ENCODE data around the gene OSM. TPM values are rescaled to one million over a fixed set of nuclear protein-coding genes. Genes with fewer than 3 reads are reported as not detected.

Gene OSM
- total RNA-seq, 2 donors from 2014 or later = 2.5 TPM; not detected in 1

DNA sequence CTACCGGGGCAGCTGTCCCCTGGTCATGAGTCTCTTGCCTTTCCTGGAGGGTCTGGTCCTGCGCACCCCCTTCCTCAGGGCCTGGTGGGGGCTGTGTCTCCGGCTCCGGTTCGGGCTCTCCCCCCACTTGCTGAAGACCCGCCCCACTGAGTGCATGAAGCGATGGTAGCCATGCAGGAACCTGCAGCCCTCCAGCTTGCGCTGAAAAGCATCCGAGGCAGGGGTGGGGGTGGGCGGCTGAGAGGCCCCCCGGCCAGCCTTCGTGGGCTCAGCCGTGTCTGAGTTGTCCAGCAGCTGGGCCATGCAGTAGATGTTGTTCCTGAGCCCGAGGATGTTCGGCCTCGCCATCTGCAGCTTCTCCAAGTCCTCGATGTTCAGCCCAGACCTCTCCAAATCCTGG is 2.8 kb downstream of the OSM start:
- DNase-seq (ENCODE audit: low spot score) = no peak
- Histone ChIP-seq H3K27me3 (replicated peaks; ENCODE audit: insufficient read depth) (no peaks in the 10 kb centered on the region), H3K4me3 (no peak overlapping the region), H3K36me3 (no peaks in the 10 kb centered on the region), H3K4me1 (replicated peaks) (no peaks in the 10 kb centered on the region), H3K9me3 (no peaks in the 10 kb centered on the region), H3K27ac (no peak overlapping the region)
- TF ChIP-seq, protein P1, sequence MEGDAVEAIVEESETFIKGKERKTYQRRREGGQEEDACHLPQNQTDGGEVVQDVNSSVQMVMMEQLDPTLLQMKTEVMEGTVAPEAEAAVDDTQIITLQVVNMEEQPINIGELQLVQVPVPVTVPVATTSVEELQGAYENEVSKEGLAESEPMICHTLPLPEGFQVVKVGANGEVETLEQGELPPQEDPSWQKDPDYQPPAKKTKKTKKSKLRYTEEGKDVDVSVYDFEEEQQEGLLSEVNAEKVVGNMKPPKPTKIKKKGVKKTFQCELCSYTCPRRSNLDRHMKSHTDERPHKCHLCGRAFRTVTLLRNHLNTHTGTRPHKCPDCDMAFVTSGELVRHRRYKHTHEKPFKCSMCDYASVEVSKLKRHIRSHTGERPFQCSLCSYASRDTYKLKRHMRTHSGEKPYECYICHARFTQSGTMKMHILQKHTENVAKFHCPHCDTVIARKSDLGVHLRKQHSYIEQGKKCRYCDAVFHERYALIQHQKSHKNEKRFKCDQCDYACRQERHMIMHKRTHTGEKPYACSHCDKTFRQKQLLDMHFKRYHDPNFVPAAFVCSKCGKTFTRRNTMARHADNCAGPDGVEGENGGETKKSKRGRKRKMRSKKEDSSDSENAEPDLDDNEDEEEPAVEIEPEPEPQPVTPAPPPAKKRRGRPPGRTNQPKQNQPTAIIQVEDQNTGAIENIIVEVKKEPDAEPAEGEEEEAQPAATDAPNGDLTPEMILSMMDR (IDR thresholded peaks at IDR 0.05) = no peak
- TF ChIP-seq POLR2AphosphoS5 (IDR thresholded peaks at IDR 0.05) (no peak), POLR2A (IDR thresholded peaks at IDR 0.05) (no peak)
- 89% methylated on average over 9 of the region's 17 CpGs for WGBS
- intact Hi-C loops (cut with DNase I) = no loop called here

DNA sequence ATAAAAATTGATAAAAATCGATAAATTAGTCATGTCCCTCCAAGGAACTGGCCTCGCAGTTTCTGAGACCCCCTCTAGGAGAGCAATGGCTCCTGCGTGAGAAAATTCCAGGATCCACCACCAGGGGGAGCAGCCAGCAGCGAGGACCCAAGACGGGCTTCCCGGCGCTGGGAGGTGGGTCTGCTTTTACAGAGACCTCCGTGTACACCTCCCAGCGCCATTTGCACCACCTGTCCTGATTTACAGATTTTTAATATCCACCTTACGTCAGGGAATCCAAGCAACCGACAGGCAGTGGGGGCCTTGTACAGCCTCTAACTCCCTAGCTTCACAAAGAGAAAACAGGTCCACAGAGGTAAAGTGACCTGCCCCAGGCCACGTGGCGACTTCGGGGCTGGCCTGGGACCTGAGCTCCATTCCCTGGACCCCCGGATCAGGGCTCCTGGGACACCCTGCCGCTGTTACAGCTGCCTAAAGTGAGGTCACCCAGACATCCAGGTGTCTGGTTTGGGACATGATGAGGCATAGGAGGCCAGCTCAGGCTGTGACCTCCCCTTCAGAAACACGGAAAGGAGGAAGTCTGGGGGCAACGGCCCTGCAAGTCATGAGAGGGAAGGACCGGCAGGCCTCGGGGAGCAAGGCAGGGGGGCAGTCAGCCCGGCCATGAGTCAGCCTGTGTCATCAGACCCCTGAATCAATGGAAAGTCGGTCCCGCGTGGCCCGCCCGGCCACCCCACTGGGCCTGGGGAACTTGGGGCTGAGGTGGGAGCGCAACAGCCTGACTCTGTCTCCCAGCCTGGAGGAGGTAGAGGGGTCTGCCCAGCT is 3.5 kb downstream of the OSM start:
- H3K9me3 ChIP-seq = no peaks in the 10 kb centered on the region
- WGBS = 28% methylated on average over 27 of the region's 27 CpGs
- no peaks in the 10 kb centered on the region for H3K36me3 ChIP-seq
- TF ChIP-seq POLR2A (IDR thresholded peaks at IDR 0.05) (no peak), POLR2AphosphoS5 (IDR thresholded peaks at IDR 0.05) (no peak)
- TF ChIP-seq, protein P1 (IDR thresholded peaks at IDR 0.05) = peak; percentile 96 to 99 (median 97)
- H3K27me3 ChIP-seq (replicated peaks; ENCODE audit: insufficient read depth) = no peaks in the 10 kb centered on the region
- peak overlapping the region in 1 of 2 donors; percentile 26 for H3K27ac ChIP-seq
- intact Hi-C loops (cut with DNase I) = loop anchor here (1.0 kb wide), 1 partner anchor 124 kb away; the partner anchor contains the start of gene RNF215
- peak; percentile 52 for DNase-seq (ENCODE audit: low spot score)
- H3K4me1 ChIP-seq (replicated peaks) = no peaks in the 10 kb centered on the region
- no peak overlapping the region for H3K4me3 ChIP-seq

DNA sequence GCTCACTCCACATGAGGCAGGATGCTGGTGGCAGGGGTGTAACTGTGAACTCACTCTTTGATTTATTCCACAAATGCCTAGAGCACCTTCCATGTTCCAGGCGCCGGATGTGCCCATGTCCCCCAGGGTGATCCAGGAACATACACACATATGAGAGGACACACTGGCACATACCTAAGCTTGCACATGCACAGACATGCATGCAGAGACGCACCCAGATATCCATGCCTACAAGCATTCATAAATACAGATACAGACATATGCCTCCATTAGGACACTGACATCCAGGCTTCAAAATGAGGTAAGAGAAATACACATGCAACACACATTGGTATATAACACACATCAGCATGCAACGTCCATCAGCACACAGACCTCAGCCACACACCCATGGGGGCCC is 4.5 kb downstream of the OSM start:
- intact Hi-C loops (cut with DNase I) = loop anchor here (1.0 kb wide), 1 partner anchor 125 kb away; the partner anchor contains the start of gene RNF215
- no peak for TF ChIP-seq POLR2A (IDR thresholded peaks at IDR 0.05)
- TF ChIP-seq POLR2AphosphoS5 (IDR thresholded peaks at IDR 0.05) = no peak
- TF ChIP-seq, protein P1 (IDR thresholded peaks at IDR 0.05) = no peak
- 52% methylated on average over 4 of the region's 4 CpGs for WGBS
- Histone ChIP-seq H3K4me3 (no peak overlapping the region), H3K4me1 (replicated peaks) (no peaks in the 10 kb centered on the region), H3K36me3 (no peaks in the 10 kb centered on the region), H3K27me3 (replicated peaks; ENCODE audit: insufficient read depth) (no peaks in the 10 kb centered on the region), H3K27ac (no peak overlapping the region), H3K9me3 (no peaks in the 10 kb centered on the region)
- no peak for DNase-seq (ENCODE audit: low spot score)

DNA sequence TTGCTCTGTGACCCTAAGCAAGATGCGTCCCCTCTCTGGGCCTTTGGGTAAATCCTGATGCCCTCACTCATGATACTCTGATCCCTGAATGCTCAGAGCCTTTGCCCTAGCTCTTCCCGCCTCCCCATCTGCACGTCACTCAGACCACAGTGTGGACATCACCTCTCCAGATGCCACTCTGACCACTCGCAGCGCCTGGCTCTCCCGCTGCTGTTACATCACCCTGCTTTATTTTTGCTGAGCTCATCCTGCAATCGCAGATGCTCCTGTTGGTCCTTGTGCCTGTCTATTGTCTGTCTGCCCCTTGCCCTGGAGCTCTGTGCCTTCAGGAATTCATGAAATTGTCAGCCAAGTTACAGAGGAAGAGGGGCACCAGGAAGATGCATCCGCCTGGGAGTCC is 5.5 kb downstream of the OSM start:
- no peak overlapping the region for H3K4me3 ChIP-seq
- WGBS = 77% methylated on average over 8 of the region's 8 CpGs
- H3K27ac ChIP-seq = no peak overlapping the region
- no peaks in the 10 kb centered on the region for H3K9me3 ChIP-seq
- no peak for DNase-seq (ENCODE audit: low spot score)
- H3K4me1 ChIP-seq (replicated peaks) = no peaks in the 10 kb centered on the region
- no peak for TF ChIP-seq POLR2A (IDR thresholded peaks at IDR 0.05)
- TF ChIP-seq, protein P1 (IDR thresholded peaks at IDR 0.05) = no peak
- TF ChIP-seq POLR2AphosphoS5 (IDR thresholded peaks at IDR 0.05) = no peak
- intact Hi-C loops (cut with DNase I) = no loop called here
- no peaks in the 10 kb centered on the region for H3K36me3 ChIP-seq
- no peaks in the 10 kb centered on the region for H3K27me3 ChIP-seq (replicated peaks; ENCODE audit: insufficient read depth)

DNA sequence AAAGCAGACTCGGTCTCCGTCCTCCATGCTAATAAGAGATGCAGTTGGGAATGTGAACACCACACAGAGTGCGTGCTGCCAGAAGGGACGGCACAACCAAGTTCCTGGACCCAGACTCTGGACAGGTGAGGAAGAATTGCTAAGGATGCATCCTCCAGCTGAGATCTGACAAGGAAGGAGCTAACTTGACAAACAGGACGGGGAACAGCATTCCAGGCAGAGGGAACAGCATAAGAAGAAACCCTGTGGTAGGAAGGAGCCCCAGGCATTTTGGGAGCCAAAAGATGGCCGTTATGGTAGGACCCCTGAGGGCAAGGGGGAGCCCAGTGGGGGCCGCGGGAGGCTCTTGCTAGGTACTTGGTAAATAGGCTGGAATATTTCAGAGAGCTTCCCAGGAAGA is 6.0 kb downstream of the OSM start:
- Histone ChIP-seq H3K27ac (no peak overlapping the region), H3K9me3 (no peaks in the 10 kb centered on the region), H3K27me3 (replicated peaks; ENCODE audit: insufficient read depth) (no peaks in the 10 kb centered on the region), H3K36me3 (no peaks in the 10 kb centered on the region), H3K4me1 (replicated peaks) (peaks cover 3% of the 10 kb centered on the region), H3K4me3 (no peak overlapping the region)
- intact Hi-C loops (cut with DNase I) = no loop called here
- no peak for DNase-seq (ENCODE audit: low spot score)
- TF ChIP-seq POLR2AphosphoS5 (IDR thresholded peaks at IDR 0.05) (no peak), POLR2A (IDR thresholded peaks at IDR 0.05) (no peak)
- TF ChIP-seq, protein P1 (IDR thresholded peaks at IDR 0.05) = no peak
- WGBS = 90% methylated on average over 8 of the region's 8 CpGs
